ENCODE data around the gene PLCG1.

PLCG1 gene

DNA sequence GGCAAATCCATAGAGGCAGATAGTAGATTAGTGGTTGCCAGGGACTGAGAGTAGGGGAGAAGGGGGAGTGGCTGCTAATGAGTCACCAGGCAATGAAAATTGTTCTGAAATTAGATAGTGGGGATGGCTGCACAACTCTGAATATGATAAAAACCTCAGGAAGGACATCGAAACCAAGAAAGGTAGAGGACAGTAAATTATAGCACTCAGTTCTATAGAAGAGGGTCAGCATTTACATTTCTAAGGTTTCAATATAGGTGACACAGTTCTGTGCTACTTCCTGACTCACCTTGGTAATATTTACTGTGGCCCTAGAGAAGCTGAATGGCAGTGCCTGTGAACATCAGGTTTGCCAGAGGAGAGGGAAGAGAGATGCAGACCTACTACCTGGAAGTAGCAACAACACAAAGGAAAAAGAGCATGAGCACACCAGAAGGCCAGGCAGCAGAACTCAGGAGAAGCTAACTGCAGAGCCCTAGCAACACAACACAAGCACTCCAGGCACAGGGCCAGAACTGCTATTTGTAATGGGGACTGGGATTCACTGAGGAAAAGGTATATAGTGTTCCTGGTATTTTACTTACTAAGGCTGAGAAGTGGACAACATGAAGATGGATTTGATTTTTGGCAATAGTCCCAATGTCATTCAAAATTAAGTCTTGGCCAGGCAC lies 75.9 kb downstream of the PLCG1 start:
- H4K8ac ChIP-seq (ENCODE audit: low read length), result no peak overlapping the region
- H3K27ac ChIP-seq (ENCODE audit: low read length, poor library complexity, severe bottlenecking), result peak overlapping the region; percentile 26
- no peak overlapping the region for H3K4ac ChIP-seq (ENCODE audit: low read depth in 1 of 2, low read length in 2 of 2)
- H2BK120ac ChIP-seq (ENCODE audit: low read depth, low read length), result no peak overlapping the region
- no peak overlapping the region for H3K14ac ChIP-seq (ENCODE audit: low read length in 2 of 2)
- no peak overlapping the region for H4K91ac ChIP-seq (ENCODE audit: low read length)
- peaks cover 4% of the 10 kb centered on the region for H3K4me1 ChIP-seq (ENCODE audit: control insufficient read depth, insufficient read depth, low read depth, low read length)
- H3K9ac ChIP-seq (ENCODE audit: low read length), result no peak overlapping the region
- H3K79me1 ChIP-seq (replicated peaks; ENCODE audit: low read length, poor library complexity, severe bottlenecking), result peaks cover 14% of the 10 kb centered on the region
- H2BK15ac ChIP-seq (ENCODE audit: low read depth, poor library complexity, severe bottlenecking), result no peak overlapping the region
- no peak overlapping the region for H3K18ac ChIP-seq (ENCODE audit: low read depth in 1 of 2, low read length in 2 of 2)
- no peak overlapping the region for H2BK5ac ChIP-seq (ENCODE audit: low read depth, low read length, poor library complexity, severe bottlenecking)
- no CpG with 5 or more reads among the region's 1 CpG for WGBS
- H2AFZ ChIP-seq (ENCODE audit: low read depth, low read length), result no peak overlapping the region
- DNase-seq, result peak; percentile 28
- no peaks in the 10 kb centered on the region for H3K36me3 ChIP-seq (ENCODE audit: control insufficient read depth in 1 of 2, insufficient read depth in 2 of 2, low read depth in 1 of 2, low read length in 2 of 2)
- no peak overlapping the region for H3K4me3 ChIP-seq (ENCODE audit: insufficient read depth in 1 of 2, low read depth in 1 of 2, low read length in 2 of 2)
- no peak overlapping the region for H3K23ac ChIP-seq (ENCODE audit: low read length in 2 of 2)
- H3K4me2 ChIP-seq (ENCODE audit: low read length, poor library complexity, severe bottlenecking), result no peak overlapping the region
- H2BK12ac ChIP-seq (ENCODE audit: low read length in 2 of 2), result no peak overlapping the region
- no peak overlapping the region for H2AK5ac ChIP-seq (ENCODE audit: low read length, severe bottlenecking)
- H3K27me3 ChIP-seq (ENCODE audit: control insufficient read depth in 1 of 2, insufficient read depth in 1 of 2, low read length in 2 of 2), result no peaks in the 10 kb centered on the region
- H3K9me3 ChIP-seq (ENCODE audit: control insufficient read depth, low read length), result no peaks in the 10 kb centered on the region

DNA sequence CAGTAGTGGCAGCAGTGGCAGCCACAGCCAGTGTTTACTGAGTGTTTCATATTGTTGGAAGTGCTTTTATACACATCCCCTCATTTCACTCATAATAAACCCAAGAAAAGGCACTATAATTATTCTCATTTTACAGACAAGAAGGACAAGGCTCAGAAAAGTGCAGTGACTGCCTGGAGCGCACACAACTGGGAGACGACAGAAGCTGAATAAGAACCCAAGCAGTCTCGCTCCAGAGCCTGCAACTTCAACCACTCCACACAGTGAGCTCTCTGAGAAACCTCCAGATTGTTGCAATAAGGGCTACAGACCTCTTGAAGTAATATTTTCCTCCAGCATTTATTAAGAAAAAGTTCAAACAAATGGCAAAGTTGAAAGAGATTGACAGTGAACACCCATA lies 76.9 kb downstream of the PLCG1 start:
- Histone ChIP-seq H4K8ac (ENCODE audit: low read length) (no peak overlapping the region), H3K4me3 (ENCODE audit: insufficient read depth in 1 of 2, low read depth in 1 of 2, low read length in 2 of 2) (no peak overlapping the region), H2BK12ac (ENCODE audit: low read length in 2 of 2) (no peak overlapping the region), H3K18ac (ENCODE audit: low read depth in 1 of 2, low read length in 2 of 2) (no peak overlapping the region), H2BK120ac (ENCODE audit: low read depth, low read length) (no peak overlapping the region), H3K4ac (ENCODE audit: low read depth in 1 of 2, low read length in 2 of 2) (no peak overlapping the region), H3K4me1 (ENCODE audit: control insufficient read depth, insufficient read depth, low read depth, low read length) (peaks cover 4% of the 10 kb centered on the region), H3K14ac (ENCODE audit: low read length in 2 of 2) (no peak overlapping the region), H3K9ac (ENCODE audit: low read length) (no peak overlapping the region), H3K9me3 (ENCODE audit: control insufficient read depth, low read length) (no peaks in the 10 kb centered on the region), H2AFZ (ENCODE audit: low read depth, low read length) (no peak overlapping the region), H3K36me3 (ENCODE audit: control insufficient read depth in 1 of 2, insufficient read depth in 2 of 2, low read depth in 1 of 2, low read length in 2 of 2) (no peaks in the 10 kb centered on the region), H2BK15ac (ENCODE audit: low read depth, poor library complexity, severe bottlenecking) (no peak overlapping the region), H3K4me2 (ENCODE audit: low read length, poor library complexity, severe bottlenecking) (no peak overlapping the region), H3K27ac (ENCODE audit: low read length, poor library complexity, severe bottlenecking) (no peak overlapping the region), H3K23ac (ENCODE audit: low read length in 2 of 2) (no peak overlapping the region), H4K91ac (ENCODE audit: low read length) (no peak overlapping the region), H3K27me3 (ENCODE audit: control insufficient read depth in 1 of 2, insufficient read depth in 1 of 2, low read length in 2 of 2) (no peaks in the 10 kb centered on the region), H2BK5ac (ENCODE audit: low read depth, low read length, poor library complexity, severe bottlenecking) (no peak overlapping the region), H3K79me1 (replicated peaks; ENCODE audit: low read length, poor library complexity, severe bottlenecking) (peaks cover 14% of the 10 kb centered on the region), H2AK5ac (ENCODE audit: low read length, severe bottlenecking) (no peak overlapping the region)
- no peak for DNase-seq
- 98% methylated on average over 3 of the region's 3 CpGs for WGBS

DNA sequence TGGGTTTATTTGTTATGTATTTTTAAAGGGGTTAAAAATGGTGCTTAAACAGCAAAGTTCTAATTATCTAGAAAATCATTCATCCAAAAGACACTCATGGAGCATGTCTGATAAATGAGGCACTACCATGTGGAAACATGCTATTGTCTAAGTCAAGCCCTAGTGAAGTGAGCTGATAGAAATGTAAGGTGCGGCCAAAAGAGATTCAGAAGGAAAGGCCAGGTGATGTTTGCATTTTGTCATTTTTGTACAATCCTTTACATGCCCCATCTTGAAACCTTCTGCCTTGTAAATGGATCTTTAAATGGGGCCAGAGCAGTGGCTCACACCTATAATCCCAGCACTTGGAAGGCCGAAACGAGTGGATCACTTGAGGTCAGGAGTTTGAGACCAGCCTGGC lies 77.3 kb downstream of the PLCG1 start:
- Histone ChIP-seq H2BK5ac (ENCODE audit: low read depth, low read length, poor library complexity, severe bottlenecking) (no peak overlapping the region), H3K4me3 (ENCODE audit: insufficient read depth in 1 of 2, low read depth in 1 of 2, low read length in 2 of 2) (no peak overlapping the region), H3K9ac (ENCODE audit: low read length) (no peak overlapping the region), H3K4me1 (ENCODE audit: control insufficient read depth, insufficient read depth, low read depth, low read length) (peaks cover 4% of the 10 kb centered on the region), H3K79me1 (replicated peaks; ENCODE audit: low read length, poor library complexity, severe bottlenecking) (peaks cover 14% of the 10 kb centered on the region), H2BK12ac (ENCODE audit: low read length in 2 of 2) (no peak overlapping the region), H3K18ac (ENCODE audit: low read depth in 1 of 2, low read length in 2 of 2) (no peak overlapping the region), H2BK15ac (ENCODE audit: low read depth, poor library complexity, severe bottlenecking) (no peak overlapping the region), H2BK120ac (ENCODE audit: low read depth, low read length) (no peak overlapping the region), H3K14ac (ENCODE audit: low read length in 2 of 2) (no peak overlapping the region), H3K9me3 (ENCODE audit: control insufficient read depth, low read length) (no peaks in the 10 kb centered on the region), H3K4ac (ENCODE audit: low read depth in 1 of 2, low read length in 2 of 2) (no peak overlapping the region), H3K27ac (ENCODE audit: low read length, poor library complexity, severe bottlenecking) (no peak overlapping the region), H2AFZ (ENCODE audit: low read depth, low read length) (no peak overlapping the region), H4K8ac (ENCODE audit: low read length) (no peak overlapping the region), H4K91ac (ENCODE audit: low read length) (no peak overlapping the region), H2AK5ac (ENCODE audit: low read length, severe bottlenecking) (no peak overlapping the region), H3K27me3 (ENCODE audit: control insufficient read depth in 1 of 2, insufficient read depth in 1 of 2, low read length in 2 of 2) (no peaks in the 10 kb centered on the region), H3K36me3 (ENCODE audit: control insufficient read depth in 1 of 2, insufficient read depth in 2 of 2, low read depth in 1 of 2, low read length in 2 of 2) (peaks cover 0 to 3% of the 10 kb centered on the region in 2 experiments), H3K4me2 (ENCODE audit: low read length, poor library complexity, severe bottlenecking) (no peak overlapping the region), H3K23ac (ENCODE audit: low read length in 2 of 2) (no peak overlapping the region)
- 100% methylated on average over 3 of the region's 3 CpGs for WGBS
- DNase-seq, result no peak

DNA sequence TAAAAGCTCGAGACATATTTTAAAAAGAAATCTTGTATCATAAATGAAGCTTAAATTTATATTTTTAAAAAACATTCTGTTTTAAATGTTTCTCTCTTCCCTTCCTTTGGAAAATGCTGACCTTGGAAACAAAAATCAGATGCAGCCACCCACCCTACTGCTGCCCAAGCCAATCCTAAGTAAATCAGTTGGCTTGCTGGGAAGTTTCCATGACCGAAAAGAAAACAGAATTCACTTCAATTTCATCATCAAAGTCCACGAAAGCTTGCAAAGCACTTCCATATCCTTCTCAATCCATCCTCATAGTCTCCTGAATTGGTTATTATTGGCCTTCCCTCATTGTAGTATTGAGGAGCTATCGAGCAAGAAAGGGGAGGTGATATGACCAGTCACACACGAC lies 80.1 kb downstream of the PLCG1 start:
- DNase-seq, result no peak
- peaks cover 4% of the 10 kb centered on the region for H3K4me1 ChIP-seq (ENCODE audit: control insufficient read depth, insufficient read depth, low read depth, low read length)
- H3K18ac ChIP-seq (ENCODE audit: low read depth in 1 of 2, low read length in 2 of 2), result no peak overlapping the region
- H4K8ac ChIP-seq (ENCODE audit: low read length), result no peak overlapping the region
- H3K79me1 ChIP-seq (replicated peaks; ENCODE audit: low read length, poor library complexity, severe bottlenecking), result peaks cover 15% of the 10 kb centered on the region
- no peaks in the 10 kb centered on the region for H3K9me3 ChIP-seq (ENCODE audit: control insufficient read depth, low read length)
- no peak overlapping the region for H3K4me3 ChIP-seq (ENCODE audit: insufficient read depth in 1 of 2, low read depth in 1 of 2, low read length in 2 of 2)
- no peak overlapping the region for H3K4me2 ChIP-seq (ENCODE audit: low read length, poor library complexity, severe bottlenecking)
- no peak overlapping the region for H3K27ac ChIP-seq (ENCODE audit: low read length, poor library complexity, severe bottlenecking)
- H3K27me3 ChIP-seq (ENCODE audit: control insufficient read depth in 1 of 2, insufficient read depth in 1 of 2, low read length in 2 of 2), result no peaks in the 10 kb centered on the region
- H2BK15ac ChIP-seq (ENCODE audit: low read depth, poor library complexity, severe bottlenecking), result no peak overlapping the region
- H3K14ac ChIP-seq (ENCODE audit: low read length in 2 of 2), result no peak overlapping the region
- H4K91ac ChIP-seq (ENCODE audit: low read length), result no peak overlapping the region
- H2BK120ac ChIP-seq (ENCODE audit: low read depth, low read length), result no peak overlapping the region
- H2AK5ac ChIP-seq (ENCODE audit: low read length, severe bottlenecking), result no peak overlapping the region
- 100% methylated on average over 3 of the region's 5 CpGs for WGBS
- H2AFZ ChIP-seq (ENCODE audit: low read depth, low read length), result no peak overlapping the region
- H3K9ac ChIP-seq (ENCODE audit: low read length), result no peak overlapping the region
- H2BK5ac ChIP-seq (ENCODE audit: low read depth, low read length, poor library complexity, severe bottlenecking), result no peak overlapping the region
- no peak overlapping the region for H3K4ac ChIP-seq (ENCODE audit: low read depth in 1 of 2, low read length in 2 of 2)
- H3K23ac ChIP-seq (ENCODE audit: low read length in 2 of 2), result no peak overlapping the region
- H3K36me3 ChIP-seq (ENCODE audit: control insufficient read depth in 1 of 2, insufficient read depth in 2 of 2, low read depth in 1 of 2, low read length in 2 of 2), result peaks cover 4 to 12% of the 10 kb centered on the region in 2 experiments
- no peak overlapping the region for H2BK12ac ChIP-seq (ENCODE audit: low read length in 2 of 2)
